Thoracic aorta (tissue), 2 donors: ENCODE data around the gene ARHGAP8. TPM values are rescaled to one million over a fixed set of nuclear protein-coding genes. Genes with fewer than 3 reads are reported as not detected.

ENCODE experiments used
- ATAC-seq: fragments of 150-250 bp; one replicate; pipeline ENCODE4 v1.8.0; 2017; ENCODE audit warnings: low read depth; ENCODE audit not compliant: insufficient number of reproducible peaks, low FRiP score
- DNase-seq: peaks from one replicate; pipeline ENCODE4 v3.0.0-alpha.2; 2020; ENCODE audit warnings: low spot score
- H3K27ac ChIP-seq, 2 donors: fragments of 200-600 bp; sonication (generic); 1 replicate in 1 of 2; 2 replicates in 1 of 2; pipeline ENCODE4 v1.5.1; 2016; ENCODE audit warnings: mild to moderate bottlenecking in 2 of 2, moderate library complexity in 2 of 2
- H3K27me3 ChIP-seq: fragments of 200-600 bp; sonication (generic); replicated peaks from 2 replicates; pipeline ENCODE4 v1.6.0; 2016; ENCODE audit warnings: mild to moderate bottlenecking; ENCODE audit not compliant: insufficient read depth
- H3K36me3 ChIP-seq: fragments of 200-600 bp; sonication (generic); one replicate; pipeline ENCODE4 v1.5.1; 2016
- H3K4me1 ChIP-seq, 2 donors: fragments of 200-600 bp; sonication (generic); 1 replicate in 1 of 2; 2 replicates in 1 of 2; pipeline versions ENCODE4 v1.5.1 to v1.6.0; 2016; ENCODE audit warnings: low read depth in 2 of 2, mild to moderate bottlenecking in 1 of 2; ENCODE audit not compliant: control insufficient read depth in 1 of 2
- H3K4me3 ChIP-seq: fragments of 200-600 bp; sonication (generic); 2 replicates; pipeline ENCODE4 v1.5.1; 2016; ENCODE audit warnings: mild to moderate bottlenecking
- H3K9me3 ChIP-seq: fragments of 200-600 bp; sonication (generic); 2 replicates; pipeline ENCODE4 v1.5.1; 2016
- total RNA-seq, 2 donors: library from RNA; depleted of rRNA; stranded (reverse); fragments of >200 nt; gene quantifications; one replicate each; pipeline versions ENCODE4 v1.1.0 to v1.2.3, GENCODE V29; 2016
- TF ChIP-seq, protein P1 (sequence below): fragments of 200-600 bp; sonication (generic); IDR thresholded peaks from one replicate; pipeline ENCODE4 v1.5.1; 2019; ENCODE audit warnings: antibody characterized with exemption

The ARHGAP8 gene
- total RNA-seq, 2 donors from 2014 or later = 1.2 to 4.0 TPM

DNA sequence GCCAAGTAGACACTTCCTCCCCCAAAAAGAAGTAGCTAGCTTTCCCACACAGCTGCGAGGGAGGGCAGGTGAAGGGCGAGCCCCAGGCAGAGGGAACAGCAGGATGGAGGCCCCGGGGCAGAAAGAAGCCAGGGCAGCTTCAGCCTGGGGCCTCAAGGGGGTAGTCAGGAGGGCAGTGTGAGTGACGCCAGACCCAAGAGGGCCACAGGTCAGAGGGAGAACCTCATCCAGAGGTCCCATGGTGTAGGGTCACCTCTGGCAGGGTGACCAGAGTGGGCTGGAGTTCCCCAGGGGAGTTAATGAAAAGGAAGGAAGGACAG lies 41.2 kb upstream of the ARHGAP8 start:
- Histone ChIP-seq H3K36me3 (no peaks in the 10 kb centered on the region), H3K4me3 (no peak overlapping the region), H3K27me3 (no peaks in the 10 kb centered on the region), H3K27ac (no peak overlapping the region), H3K4me1 (no peaks in the 10 kb centered on the region), H3K9me3 (no peaks in the 10 kb centered on the region)
- no peak for ATAC-seq
- TF ChIP-seq, protein P1, sequence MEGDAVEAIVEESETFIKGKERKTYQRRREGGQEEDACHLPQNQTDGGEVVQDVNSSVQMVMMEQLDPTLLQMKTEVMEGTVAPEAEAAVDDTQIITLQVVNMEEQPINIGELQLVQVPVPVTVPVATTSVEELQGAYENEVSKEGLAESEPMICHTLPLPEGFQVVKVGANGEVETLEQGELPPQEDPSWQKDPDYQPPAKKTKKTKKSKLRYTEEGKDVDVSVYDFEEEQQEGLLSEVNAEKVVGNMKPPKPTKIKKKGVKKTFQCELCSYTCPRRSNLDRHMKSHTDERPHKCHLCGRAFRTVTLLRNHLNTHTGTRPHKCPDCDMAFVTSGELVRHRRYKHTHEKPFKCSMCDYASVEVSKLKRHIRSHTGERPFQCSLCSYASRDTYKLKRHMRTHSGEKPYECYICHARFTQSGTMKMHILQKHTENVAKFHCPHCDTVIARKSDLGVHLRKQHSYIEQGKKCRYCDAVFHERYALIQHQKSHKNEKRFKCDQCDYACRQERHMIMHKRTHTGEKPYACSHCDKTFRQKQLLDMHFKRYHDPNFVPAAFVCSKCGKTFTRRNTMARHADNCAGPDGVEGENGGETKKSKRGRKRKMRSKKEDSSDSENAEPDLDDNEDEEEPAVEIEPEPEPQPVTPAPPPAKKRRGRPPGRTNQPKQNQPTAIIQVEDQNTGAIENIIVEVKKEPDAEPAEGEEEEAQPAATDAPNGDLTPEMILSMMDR = no peak
- no peak for DNase-seq

DNA sequence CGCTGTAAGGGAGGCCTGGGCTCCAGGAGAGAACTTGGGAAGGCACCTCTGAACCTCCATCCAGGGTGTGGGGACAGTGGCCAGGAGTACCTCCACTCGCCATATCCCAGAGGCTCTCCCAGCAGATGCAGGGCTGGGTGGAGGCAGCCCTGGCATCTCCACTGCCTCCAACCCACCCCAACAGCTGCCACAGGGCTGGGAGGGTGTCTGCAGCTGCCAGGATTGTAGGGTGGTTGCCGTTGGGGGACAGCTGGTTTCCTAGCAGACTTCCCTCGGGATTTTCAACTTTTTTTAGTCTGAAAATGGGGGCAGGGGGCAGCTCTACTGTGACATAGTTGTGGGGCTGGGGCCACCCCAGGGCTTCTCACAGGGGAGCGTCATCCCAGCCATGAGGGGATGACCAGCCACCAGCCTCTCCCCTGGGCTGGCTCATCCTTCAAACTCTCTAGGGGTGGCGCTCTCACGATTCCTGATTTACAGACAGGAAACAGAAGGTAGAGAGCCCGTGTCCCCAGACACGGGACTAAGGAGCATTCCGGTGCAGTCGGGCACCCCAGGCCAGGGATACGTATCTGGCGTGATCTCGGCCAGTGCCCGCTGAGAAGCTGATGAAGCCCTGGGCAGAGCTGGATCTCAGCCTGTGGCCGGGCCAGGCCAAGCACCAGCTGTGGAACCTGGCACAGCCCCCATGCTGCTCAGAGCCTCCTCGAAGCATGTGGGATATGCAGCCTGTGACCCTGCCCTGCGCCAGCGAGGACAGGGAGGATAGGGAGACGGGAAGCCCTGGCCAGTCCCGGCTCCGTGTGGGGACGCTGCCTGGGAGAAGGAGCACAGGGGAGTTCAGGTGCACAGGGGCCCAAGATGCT lies 40.5 kb upstream of the ARHGAP8 start:
- ATAC-seq (no peak), DNase-seq (no peak)
- TF ChIP-seq, protein P1 = no peak
- H3K27ac ChIP-seq = no peak overlapping the region
- H3K27me3 ChIP-seq = no peaks in the 10 kb centered on the region
- no peaks in the 10 kb centered on the region for H3K36me3 ChIP-seq
- no peaks in the 10 kb centered on the region for H3K9me3 ChIP-seq
- no peak overlapping the region for H3K4me3 ChIP-seq
- H3K4me1 ChIP-seq = no peaks in the 10 kb centered on the region

DNA sequence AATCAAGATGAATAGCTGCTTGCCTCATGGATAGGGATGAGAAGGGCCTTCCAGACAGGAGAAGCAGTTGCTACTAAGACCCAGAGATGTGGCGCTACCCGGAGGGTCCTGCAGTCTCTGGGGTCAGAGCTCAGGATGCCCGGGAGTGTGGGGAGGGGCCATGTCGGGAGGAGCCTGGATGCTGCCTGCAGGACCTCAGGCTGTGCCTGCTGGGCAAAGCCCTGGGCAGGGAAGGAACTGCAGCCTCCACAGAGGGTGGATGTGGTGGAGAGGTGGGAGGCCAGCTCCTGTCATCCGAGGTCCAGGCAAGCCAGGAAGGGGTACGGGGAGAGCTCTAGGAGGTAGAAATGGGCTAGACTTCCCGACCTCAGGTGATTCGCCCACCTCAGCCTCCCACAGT lies 39.4 kb upstream of the ARHGAP8 start:
- H3K27ac ChIP-seq = no peak overlapping the region
- H3K4me1 ChIP-seq = no peaks in the 10 kb centered on the region
- ATAC-seq (no peak), DNase-seq (no peak)
- H3K9me3 ChIP-seq = no peaks in the 10 kb centered on the region
- TF ChIP-seq, protein P1 = no peak
- H3K27me3 ChIP-seq = no peaks in the 10 kb centered on the region
- H3K36me3 ChIP-seq = no peaks in the 10 kb centered on the region
- no peak overlapping the region for H3K4me3 ChIP-seq

DNA sequence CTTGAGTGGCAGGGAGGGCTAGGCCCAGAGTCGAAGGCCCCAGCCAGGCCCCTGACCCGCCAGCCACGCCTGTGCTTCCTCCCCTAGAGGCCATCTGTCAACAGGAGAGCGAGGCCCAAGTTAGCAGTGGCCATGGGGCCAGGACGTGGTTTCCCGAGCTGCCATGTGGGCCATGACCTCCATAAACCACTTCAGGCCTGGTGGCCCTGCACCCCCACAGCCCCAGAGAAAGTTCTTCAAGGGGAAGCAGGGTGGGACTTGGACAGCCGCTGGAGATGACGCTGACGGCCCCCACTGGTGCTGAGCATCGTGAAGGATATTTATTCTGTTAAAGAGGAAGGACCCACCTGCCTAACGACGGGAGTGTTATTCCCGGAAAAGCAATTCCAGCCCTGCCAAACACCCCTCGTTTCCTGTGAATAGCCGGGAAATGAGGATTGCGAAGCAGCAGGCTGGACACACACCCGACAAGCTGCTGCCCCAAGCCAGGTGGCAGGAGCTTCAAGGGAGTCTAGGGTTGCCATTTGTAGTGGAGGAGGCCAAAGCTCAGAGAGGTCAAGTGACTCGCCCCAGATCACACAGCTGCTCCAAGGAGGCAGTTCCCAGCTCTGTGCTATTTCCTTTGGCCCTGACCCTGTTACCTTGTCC lies 37.5 kb upstream of the ARHGAP8 start:
- Histone ChIP-seq H3K27me3 (no peaks in the 10 kb centered on the region), H3K4me1 (no peaks in the 10 kb centered on the region), H3K27ac (no peak overlapping the region), H3K4me3 (no peak overlapping the region), H3K36me3 (no peaks in the 10 kb centered on the region), H3K9me3 (no peaks in the 10 kb centered on the region)
- DNase-seq (no peak), ATAC-seq (no peak)
- TF ChIP-seq, protein P1 = no peak

DNA sequence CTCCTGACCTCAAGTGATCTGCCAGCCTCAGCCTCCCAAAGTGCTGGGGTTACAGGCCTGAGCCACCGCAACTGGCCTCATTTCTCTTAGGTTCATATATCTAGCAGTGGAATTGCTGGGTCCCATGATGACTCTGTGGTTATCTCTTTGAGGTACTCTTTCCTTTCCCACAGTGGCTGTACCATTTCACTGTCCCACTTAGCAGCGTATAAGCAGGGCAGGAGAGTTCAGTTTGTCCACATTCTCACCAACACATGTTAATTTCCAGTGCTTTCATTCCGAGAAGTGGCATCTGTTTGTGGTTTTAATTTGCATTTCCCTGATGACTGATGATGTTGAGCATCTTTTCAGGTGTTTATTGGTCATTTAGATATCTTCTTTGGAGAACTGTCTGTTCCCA lies 34.0 kb upstream of the ARHGAP8 start:
- H3K4me3 ChIP-seq = no peak overlapping the region
- DNase-seq = no peak
- TF ChIP-seq, protein P1 = no peak
- no peaks in the 10 kb centered on the region for H3K27me3 ChIP-seq
- H3K9me3 ChIP-seq = no peaks in the 10 kb centered on the region
- ATAC-seq = no peak
- H3K27ac ChIP-seq = no peak overlapping the region
- no peaks in the 10 kb centered on the region for H3K36me3 ChIP-seq
- H3K4me1 ChIP-seq = no peaks in the 10 kb centered on the region
